ENCODE measurements around the gene TXNDC5.
A peak's percentile ranks its signal among the peaks of the same experiment; 100 is the strongest.
"Not testable (repeated sequence)": the region's sequence is repeated elsewhere in the genome, so short reads cannot be mapped to it uniquely, and the experiment has no call there.

The TXNDC5 gene

DNA sequence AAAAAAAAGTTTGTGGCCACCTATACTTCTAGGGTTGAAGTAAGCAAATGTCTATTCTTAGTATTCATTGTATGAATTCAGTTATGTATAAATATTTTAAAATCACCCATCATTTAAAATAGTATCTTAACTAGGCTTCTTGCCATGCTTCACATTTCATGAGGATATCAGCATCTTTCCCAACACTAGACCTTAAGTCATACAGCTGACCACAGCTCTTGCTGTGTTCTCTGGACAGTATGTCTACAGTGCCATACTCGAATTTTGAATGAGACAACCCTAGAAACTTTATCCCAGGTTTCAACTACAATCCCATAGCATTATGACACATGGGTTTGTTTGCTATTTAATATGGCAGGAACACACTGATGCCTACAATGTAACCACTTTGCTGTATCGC lies 5.2 kb downstream of the TXNDC5 start:
- H3K27me3 Mint-ChIP-seq, result no peaks in the 10 kb centered on the region
- H3K36me3 Mint-ChIP-seq, result peaks cover 42% of the 10 kb centered on the region
- no peak overlapping the region for H3K4me3 Mint-ChIP-seq
- H3K4me1 Mint-ChIP-seq, result peaks cover 44% of the 10 kb centered on the region
- ATAC-seq, result no peak
- H3K9me3 Mint-ChIP-seq, result no peaks in the 10 kb centered on the region
- H3K27ac Mint-ChIP-seq, result peak overlapping the region; percentile 35

DNA sequence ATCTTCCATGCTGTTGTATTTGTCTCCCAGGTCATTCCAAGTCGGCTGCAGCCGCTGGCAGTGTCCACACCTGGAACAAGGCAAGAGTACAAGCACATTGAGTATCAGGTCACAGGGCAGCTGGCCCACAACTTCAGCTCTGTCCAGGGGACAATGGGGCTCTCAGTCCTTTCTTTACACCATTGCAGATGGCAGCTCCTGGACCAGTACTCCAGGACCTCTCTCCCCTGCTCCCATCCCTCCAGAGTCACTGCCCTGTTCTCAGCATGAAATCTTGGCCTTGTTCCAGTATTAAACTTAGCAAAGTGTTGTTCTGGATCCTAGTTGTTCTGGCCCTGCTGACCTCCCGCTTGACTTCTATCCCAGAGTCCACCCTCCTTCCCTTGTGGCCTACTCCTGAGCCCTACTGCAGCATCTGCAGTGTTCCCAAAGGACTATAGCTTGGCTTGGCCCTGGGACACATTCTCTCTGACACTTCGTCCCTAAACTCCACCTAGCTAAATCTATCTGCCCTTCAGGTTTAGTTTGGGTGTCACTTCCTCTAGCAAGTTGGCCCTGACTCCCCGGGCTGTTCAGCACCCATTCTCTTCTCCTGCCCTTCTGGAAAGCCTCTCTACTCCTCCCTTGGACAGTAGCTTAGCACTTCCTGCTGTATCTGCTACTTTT lies 5.8 kb downstream of the TXNDC5 start:
- no peaks in the 10 kb centered on the region for H3K9me3 Mint-ChIP-seq
- peak overlapping the region; percentile 35 for H3K27ac Mint-ChIP-seq
- no peak for ATAC-seq
- H3K27me3 Mint-ChIP-seq, result no peaks in the 10 kb centered on the region
- peaks cover 50% of the 10 kb centered on the region for H3K4me1 Mint-ChIP-seq
- no peak overlapping the region for H3K4me3 Mint-ChIP-seq
- peaks cover 47% of the 10 kb centered on the region for H3K36me3 Mint-ChIP-seq

DNA sequence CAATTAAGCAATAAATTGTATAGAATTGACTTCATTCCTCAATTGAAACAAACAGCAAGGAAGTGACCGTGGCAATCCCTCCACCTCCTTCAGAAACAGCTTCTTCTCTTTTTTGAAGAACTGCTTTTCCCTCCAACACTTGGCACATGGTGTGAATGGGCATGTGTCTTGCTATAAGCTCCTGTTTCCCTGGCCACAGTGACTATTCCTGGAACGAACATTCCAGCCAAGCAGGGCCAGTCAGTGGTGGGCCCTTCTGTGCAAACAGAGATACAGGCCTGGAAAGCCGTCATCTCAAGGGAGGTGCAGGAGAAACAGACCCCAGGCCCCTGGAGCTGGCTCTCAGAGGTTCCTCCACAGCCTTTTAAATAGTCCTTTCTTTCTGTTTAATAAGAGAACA lies 6.9 kb downstream of the TXNDC5 start:
- no peak overlapping the region for H3K4me3 Mint-ChIP-seq
- H3K9me3 Mint-ChIP-seq, result no peaks in the 10 kb centered on the region
- H3K4me1 Mint-ChIP-seq, result peaks cover 47% of the 10 kb centered on the region
- no peaks in the 10 kb centered on the region for H3K27me3 Mint-ChIP-seq
- H3K36me3 Mint-ChIP-seq, result peaks cover 53% of the 10 kb centered on the region
- no peak overlapping the region for H3K27ac Mint-ChIP-seq
- ATAC-seq, result no peak

DNA sequence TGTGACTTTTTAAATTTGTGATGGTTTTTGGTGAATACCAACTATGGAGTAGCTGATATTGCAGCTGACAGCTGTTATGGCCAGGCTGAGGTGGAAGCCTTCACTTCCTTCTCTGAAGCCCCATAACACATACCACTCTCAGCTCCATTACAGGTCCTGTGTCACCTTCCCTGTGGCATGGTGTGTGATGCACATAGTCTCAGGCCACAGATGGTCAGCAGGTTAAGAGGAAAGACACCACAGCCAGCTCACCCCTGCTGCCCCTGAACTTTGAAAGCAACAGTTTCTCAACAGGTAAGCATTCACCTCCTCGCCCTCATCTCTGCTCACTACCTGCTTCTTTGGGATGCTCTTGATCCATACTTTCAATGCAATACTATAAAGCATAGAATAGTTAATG lies 7.7 kb downstream of the TXNDC5 start:
- ATAC-seq, result no peak
- Mint-ChIP-seq H3K36me3 (peaks cover 61% of the 10 kb centered on the region), H3K4me1 (peaks cover 53% of the 10 kb centered on the region), H3K27me3 (no peaks in the 10 kb centered on the region), H3K9me3 (no peaks in the 10 kb centered on the region), H3K4me3 (no peak overlapping the region), H3K27ac (no peak overlapping the region)

DNA sequence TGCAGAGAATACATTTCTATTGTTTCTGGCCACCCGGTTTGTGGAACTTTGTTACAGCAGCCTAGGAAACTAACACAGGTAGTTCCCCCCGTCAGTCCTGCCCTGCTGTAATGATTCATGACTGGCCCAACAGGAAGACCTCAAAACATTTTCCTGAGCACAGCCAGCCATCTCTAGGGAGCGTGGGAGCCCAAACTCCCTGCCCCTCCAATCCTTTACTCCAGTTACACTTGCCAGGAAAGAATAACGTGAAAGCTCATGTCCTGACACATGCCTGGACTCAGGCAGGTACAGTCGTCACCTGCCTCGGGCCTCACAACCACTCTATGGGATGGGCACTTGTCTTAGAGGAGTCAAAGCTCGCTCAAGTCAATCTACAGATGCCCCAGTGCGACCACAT lies 8.4 kb downstream of the TXNDC5 start:
- ATAC-seq, result no peak
- Mint-ChIP-seq H3K4me3 (no peak overlapping the region), H3K4me1 (peaks cover 51% of the 10 kb centered on the region), H3K27ac (no peak overlapping the region), H3K36me3 (peaks cover 67% of the 10 kb centered on the region), H3K9me3 (no peaks in the 10 kb centered on the region), H3K27me3 (no peaks in the 10 kb centered on the region)

DNA sequence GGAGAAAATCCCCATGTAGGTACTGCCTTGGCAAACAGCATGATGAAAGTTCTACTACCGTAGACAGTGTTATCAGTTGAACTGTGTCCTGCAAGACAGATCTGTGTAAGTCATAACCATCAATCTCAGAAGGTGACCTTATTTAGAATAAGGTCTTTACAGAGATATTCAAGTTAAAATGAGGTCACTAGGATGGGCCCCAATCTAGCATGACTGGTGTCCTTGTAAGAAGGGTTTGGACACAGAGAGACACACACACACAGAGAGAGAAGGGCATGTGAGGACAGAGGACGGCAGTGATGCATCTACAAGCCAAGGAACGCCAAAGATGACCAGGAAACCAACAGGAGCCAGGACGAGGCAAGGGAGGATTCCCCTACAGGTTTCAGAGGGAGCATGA lies 8.8 kb downstream of the TXNDC5 start:
- Mint-ChIP-seq H3K27ac (no peak overlapping the region), H3K9me3 (no peaks in the 10 kb centered on the region), H3K4me3 (no peak overlapping the region), H3K36me3 (peaks cover 68% of the 10 kb centered on the region), H3K4me1 (peaks cover 48% of the 10 kb centered on the region), H3K27me3 (no peaks in the 10 kb centered on the region)
- ATAC-seq, result no peak

DNA sequence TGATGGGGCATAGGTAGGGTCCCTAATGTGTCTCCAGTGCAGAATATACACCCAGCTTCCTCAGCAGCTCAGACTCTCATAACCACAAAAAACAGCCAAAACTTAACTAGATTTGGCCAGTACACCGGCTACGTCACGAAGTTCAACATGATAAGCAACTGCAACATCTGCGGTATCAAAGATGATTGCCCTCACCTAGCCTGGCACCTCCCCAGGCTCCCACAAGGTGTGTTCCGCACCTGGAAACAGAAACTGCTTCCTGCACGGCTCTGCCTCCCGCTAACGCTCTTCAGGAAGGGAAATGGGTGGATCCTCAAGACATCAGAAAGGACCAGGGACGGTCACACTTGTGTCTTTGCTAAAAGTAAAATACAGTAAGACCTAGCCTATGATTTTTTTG lies 9.5 kb downstream of the TXNDC5 start:
- no peak for ATAC-seq
- Mint-ChIP-seq H3K27ac (peak overlapping the region; percentile 20), H3K36me3 (peaks cover 70% of the 10 kb centered on the region)

DNA sequence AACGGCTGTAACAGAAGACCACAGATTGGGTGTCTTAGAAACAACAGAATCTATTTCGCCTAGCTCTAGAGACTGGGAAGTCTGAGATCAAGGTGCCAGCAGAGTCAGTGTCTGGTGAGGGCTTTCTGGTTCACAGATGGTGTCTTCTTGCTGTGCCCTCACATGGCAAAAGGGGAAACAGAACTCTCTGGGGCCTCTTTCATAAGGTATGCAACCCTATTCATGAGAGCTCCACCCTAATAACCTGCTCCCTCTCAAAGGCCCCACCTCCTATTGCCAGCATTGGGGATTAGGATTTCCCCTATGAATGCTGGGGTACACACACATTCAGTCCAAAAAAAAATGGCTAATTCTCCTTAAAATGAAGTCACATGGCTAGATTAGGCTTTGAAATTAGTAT lies 10.0 kb downstream of the TXNDC5 start:
- Mint-ChIP-seq H3K36me3 (peaks cover 74% of the 10 kb centered on the region), H3K4me1 (peaks cover 45% of the 10 kb centered on the region), H3K4me3 (no peak overlapping the region), H3K27ac (peak overlapping the region; percentile 20), H3K9me3 (no peaks in the 10 kb centered on the region), H3K27me3 (no peaks in the 10 kb centered on the region)
- ATAC-seq, result peak; percentile 81

More for the DNA sequence above, 9.5 kb downstream of the TXNDC5 start:
- Mint-ChIP-seq H3K4me1 (peaks cover 45% of the 10 kb centered on the region), H3K27me3 (no peaks in the 10 kb centered on the region), H3K9me3 (no peaks in the 10 kb centered on the region), H3K4me3 (no peak overlapping the region)

DNA sequence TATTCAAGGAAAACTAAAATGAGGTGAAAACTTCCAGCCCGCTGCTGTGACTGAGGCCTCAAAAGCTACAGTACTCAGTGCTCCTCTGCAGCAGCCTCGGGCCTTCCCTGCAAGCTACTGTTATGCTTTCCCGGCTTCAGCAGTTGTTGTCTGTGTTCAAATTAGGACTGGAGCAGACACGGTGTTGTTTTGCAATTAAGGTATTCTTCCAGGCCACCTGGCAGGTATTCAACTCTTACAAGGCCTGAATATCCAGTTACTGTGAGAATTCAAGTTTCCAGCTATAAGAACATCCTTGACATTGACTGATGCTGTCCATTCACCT lies 10.7 kb downstream of the TXNDC5 start:
- Mint-ChIP-seq H3K36me3 (peaks cover 77% of the 10 kb centered on the region), H3K4me3 (no peak overlapping the region)

DNA sequence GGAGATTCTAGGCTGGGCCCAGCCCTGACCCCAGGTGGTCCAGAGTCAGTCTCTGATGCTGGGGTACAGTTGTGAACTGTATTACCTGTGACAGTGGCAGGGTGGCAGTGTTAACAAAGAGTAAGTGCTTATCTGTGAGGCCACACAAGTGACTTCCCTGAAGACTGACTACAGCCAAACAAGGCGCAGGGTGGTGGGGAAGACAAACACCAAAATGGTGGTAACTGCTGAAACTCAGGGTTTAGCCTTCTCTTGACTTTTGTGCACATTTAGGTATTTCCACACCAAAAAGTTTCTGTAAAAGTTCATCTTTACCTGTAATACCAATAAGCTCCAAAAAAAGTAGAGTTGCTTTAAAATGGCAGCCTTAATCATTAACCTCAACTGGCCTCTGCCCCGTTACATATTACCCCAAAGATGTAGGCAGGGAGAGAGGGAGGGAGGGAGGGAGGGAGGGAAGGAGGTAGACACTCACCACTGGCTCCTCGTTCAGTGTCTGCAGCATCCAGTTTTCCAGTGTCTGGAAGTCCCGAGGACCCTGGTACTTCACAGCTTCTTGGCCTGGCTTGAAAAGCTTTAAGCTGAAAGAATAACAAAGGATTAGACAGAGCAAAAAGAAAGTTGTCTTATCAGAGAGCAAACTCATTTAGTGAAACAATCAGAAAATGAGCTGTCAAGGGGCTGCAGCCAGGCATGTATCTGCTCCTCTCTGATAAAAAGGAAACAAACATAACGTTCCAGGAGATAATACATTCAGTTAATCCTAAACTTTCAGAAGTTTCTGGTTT lies 11.3 kb downstream of the TXNDC5 start:
- Mint-ChIP-seq H3K27me3 (no peaks in the 10 kb centered on the region), H3K27ac (no peak overlapping the region), H3K4me3 (no peak overlapping the region), H3K9me3 (no peaks in the 10 kb centered on the region), H3K36me3 (peaks cover 76% of the 10 kb centered on the region), H3K4me1 (peaks cover 33% of the 10 kb centered on the region)
- ATAC-seq, result peak; percentile 54

More for the DNA sequence above, 10.7 kb downstream of the TXNDC5 start:
- Mint-ChIP-seq H3K27ac (no peak overlapping the region), H3K4me1 (peaks cover 38% of the 10 kb centered on the region), H3K27me3 (no peaks in the 10 kb centered on the region), H3K9me3 (no peaks in the 10 kb centered on the region)
- ATAC-seq, result no peak

DNA sequence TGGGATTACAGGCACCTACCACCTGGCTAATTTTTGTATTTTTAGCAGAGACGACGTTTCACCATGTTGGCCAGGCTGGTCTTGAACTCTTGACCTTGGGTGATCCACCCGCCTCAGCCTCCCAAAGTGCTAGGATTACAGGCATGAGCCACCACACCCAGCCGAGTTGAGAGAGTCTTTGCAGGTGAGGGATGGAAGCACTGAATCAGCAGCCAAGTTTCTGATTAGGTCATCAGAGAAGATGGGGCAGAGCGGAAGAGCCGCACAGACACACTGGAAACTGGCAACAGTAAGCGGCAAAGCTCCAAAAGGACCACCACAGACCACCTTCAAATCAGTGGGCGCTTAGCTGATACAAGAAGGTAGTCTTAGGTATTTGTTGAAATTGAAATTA lies 12.4 kb downstream of the TXNDC5 start:
- peaks cover 33% of the 10 kb centered on the region for H3K4me1 Mint-ChIP-seq
- not testable (repeated sequence) for ATAC-seq, H3K9me3 Mint-ChIP-seq, H3K4me3 Mint-ChIP-seq, H3K27me3 Mint-ChIP-seq
- peaks cover 77% of the 10 kb centered on the region for H3K36me3 Mint-ChIP-seq
- H3K27ac Mint-ChIP-seq, result peak overlapping the region; percentile 23

DNA sequence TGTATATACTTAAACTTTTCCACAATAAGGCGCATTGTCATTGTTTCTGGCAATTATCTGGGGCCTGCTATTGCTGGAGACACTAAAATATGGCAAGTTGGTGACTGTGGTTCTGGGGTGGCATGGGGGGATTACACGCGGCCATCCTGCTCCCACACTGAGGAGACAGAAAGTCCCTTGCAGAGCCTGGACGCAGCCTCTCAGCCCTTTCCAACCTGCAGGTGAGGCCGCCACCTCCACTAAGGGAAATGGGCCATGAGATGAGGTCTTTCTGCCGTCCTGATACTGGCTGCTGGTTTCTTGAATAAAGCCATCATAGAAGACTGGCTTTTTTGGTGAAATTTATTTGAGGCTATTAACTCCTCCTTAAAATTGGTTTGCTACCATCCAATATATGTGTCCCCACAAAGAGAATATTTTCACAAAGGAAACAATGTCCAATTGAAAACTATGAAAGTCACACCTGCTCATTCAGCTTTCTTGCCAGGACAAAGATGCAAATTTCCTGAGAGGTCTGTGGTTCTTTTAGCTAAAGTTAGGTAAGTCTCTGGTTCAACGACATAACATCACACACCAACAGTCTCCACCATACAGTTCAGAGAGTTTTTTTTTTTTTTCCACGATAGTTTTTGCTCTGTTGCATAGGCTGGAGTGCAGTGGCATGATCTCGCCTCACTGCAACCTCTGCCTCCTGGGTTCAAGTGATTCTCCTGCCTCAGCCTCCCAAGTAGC lies 13.0 kb downstream of the TXNDC5 start:
- ATAC-seq, result no peak
- peak overlapping the region; percentile 23 for H3K27ac Mint-ChIP-seq
- no peaks in the 10 kb centered on the region for H3K9me3 Mint-ChIP-seq
- no peak overlapping the region for H3K4me3 Mint-ChIP-seq
- H3K36me3 Mint-ChIP-seq, result peaks cover 74% of the 10 kb centered on the region
- H3K4me1 Mint-ChIP-seq, result peaks cover 33% of the 10 kb centered on the region
- no peaks in the 10 kb centered on the region for H3K27me3 Mint-ChIP-seq

DNA sequence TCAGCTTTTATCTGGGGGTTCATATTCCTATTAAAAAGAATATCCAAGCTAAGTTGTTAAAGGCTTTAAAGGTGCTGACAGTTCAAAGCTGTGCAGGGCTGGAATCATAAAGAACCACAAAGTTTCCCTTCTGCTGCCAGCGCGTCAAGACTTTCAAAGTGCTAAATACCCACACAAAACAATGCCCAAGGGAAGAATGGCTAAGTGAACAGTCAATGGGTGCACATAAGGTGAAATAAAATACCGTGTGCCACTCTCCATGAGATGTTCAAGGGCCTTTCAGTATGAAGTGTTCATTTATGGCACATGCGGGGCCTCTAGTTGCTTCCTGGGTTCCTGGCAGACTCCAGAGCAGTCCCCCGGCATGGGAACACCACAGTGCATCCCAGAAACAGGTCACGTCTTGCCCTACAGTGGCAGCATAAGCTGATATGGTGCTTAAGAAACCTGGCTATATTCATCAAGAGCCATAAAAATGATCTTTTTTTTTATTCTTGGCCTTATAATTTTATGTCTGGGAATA lies 14.1 kb downstream of the TXNDC5 start:
- no peak for ATAC-seq
- Mint-ChIP-seq H3K36me3 (peaks cover 79% of the 10 kb centered on the region), H3K27ac (no peak overlapping the region), H3K4me1 (peaks cover 31% of the 10 kb centered on the region), H3K27me3 (no peaks in the 10 kb centered on the region), H3K9me3 (no peaks in the 10 kb centered on the region), H3K4me3 (no peak overlapping the region)

DNA sequence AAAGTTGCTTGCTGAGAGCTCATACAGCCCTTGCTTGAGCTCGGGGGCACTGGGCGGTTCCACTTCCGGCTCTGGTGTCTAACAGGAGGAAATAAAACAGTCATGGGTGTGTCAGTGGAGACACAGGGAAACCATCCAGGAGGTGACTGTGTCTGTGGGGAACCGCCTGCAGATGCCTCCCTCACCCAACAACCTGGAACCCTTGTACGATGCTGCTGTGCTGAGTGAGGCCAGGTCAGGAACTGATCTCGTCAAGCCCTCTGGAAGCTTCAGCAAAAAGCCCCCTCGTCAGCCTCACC lies 15.5 kb downstream of the TXNDC5 start:
- Mint-ChIP-seq H3K9me3 (no peaks in the 10 kb centered on the region), H3K27ac (no peak overlapping the region), H3K4me3 (no peak overlapping the region), H3K4me1 (peaks cover 17% of the 10 kb centered on the region), H3K27me3 (no peaks in the 10 kb centered on the region), H3K36me3 (peaks cover 79% of the 10 kb centered on the region)
- ATAC-seq, result no peak

DNA sequence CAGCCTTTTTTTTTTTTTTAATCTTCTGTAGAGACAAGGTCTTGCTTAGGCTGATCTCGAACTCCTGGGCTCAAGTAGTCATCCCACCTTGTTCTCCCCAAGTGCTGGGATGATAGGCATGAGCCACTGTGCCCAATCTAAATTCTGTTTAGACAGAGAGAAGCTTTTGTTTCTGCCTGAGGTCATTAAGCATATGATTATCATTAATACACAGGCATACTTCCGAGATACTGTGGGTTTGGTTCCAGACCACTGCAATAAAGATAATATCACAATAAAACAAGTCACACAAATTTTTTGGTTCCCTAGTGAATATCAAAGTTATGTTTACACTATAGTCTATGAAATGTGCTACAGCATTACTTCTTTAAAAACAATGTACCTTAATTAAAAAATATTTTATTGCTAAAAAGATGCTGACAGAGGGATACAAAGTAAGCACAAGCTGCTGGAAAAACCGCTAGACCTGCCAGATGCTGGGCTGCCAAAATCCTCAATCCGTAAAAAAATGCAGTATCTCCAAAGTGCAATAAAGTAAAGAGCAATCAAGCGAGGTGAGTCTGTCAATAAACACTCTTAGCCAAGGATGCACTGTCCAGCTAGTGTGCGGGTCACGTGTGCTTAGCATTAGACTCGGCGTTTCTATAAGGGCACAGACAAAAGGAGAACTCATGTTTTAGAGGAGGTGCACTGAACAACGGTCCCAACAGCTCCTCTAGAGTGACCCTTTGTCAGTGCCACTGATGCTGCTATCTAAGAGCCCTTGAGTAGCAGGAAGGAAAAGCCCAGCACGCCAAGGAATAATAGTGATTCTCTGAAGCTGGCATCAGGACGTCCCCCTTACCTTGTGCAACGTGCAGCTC lies 16.1 kb downstream of the TXNDC5 start:
- H3K27me3 Mint-ChIP-seq, result no peaks in the 10 kb centered on the region
- no peak overlapping the region for H3K27ac Mint-ChIP-seq
- H3K9me3 Mint-ChIP-seq, result no peaks in the 10 kb centered on the region
- H3K4me3 Mint-ChIP-seq, result no peak overlapping the region
- H3K36me3 Mint-ChIP-seq, result peaks cover 79% of the 10 kb centered on the region
- ATAC-seq, result no peak
- H3K4me1 Mint-ChIP-seq, result peaks cover 14% of the 10 kb centered on the region

Measured in stimulated activated memory B cell treated with anti-CD40 and anti-IgM and Interleukin-4, amounts not matched to agents 10 μg/mL and 1 μg/mL and 100 μg/mL, for 72 hours (primary cell).